Measurements from ENCODE around the gene DPYD.

The DPYD gene

DNA sequence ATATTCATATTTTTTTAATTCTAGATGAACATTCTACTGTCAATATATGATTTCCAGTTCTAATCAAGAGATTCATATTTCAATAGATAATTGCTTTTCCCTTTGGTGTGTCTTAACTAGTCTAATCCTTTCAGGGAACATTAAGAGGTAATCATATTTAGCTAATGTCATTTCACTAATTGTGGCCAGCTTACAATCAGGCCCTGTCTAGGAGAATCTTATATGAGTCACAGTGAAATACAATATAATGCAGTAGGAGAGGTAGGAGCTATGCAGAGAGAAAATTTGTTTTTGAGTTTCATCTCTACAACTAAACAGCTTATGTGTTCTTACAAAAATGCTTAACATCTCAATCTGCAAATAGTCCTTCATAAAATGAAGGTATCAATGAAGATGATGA is 85.9 kb downstream of the DPYD start:
- no peak for DNase-seq

DNA sequence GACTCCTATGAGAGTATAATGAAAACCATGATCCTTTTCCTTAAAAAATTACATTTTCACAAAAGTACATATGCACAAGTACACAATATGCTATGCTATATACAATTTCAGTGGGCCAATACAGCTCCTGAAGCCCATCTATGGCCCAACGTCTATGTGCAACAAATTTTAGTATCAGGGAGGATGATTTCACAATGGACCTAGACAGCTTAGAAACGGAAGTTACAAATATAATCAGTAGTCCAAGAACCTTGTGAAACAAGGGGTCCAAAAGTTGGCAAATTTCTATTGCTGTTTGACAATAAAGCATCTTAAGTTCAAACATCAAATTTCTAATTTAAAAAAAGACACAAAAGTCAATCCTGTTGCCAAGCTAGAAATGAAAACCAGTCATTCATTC is 87.0 kb downstream of the DPYD start:
- DNase-seq, result peak; percentile 9

DNA sequence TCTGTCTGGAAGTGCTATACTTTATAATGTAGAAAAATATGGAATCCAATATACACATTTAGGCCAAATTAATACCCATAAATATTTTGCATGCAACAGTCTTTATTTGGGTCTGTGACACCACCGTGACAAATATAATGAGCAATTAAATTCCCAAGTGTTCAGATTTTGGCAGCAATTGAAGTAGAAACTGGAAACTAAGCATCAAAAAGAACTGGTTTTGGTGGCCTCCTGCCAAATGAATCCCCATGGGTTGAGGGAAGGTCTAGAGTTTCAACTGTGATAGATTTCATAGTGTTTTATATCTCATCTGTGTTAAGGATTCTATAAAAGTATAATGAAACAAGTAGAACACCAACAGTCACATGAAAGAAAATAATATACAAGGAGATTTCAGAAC is 88.4 kb downstream of the DPYD start:
- no peak for DNase-seq

DNA sequence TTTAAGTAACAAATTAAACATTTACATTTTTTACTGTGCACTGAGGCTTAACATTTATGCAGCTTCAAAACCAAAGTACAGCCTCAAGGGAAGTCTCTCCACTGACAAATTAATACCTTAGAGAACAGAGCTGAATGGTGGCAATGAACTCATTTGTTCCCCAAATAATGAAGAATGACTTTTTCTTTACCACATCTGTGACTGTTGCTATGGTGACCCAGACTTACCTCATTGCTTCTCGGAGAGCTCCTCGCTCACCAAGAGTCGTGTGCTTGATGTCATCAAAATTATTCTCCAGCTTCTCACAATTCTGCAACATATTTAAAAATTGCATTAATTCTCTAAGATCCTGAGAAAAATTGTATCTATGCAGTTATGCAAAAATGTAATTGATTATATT is 92.9 kb downstream of the DPYD start:
- DNase-seq, result no peak

DNA sequence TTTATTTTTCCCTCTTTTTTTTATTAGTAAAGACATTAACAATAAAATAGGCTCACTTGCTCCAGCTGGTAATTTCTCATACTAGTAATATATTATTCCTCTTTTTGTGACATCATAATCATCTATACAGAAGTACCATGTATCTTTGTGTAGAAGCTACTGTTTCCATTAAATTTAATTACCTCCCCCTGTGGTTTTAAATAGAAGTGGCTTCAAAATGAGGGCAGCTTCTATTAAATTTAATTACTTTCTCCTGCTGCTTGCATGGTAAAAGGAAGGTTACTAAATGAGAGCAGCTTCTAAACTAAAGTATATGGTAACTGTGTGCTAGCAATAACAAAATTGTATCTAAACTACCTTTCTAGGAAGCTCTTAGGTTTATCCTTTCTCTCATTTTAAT is 94.0 kb downstream of the DPYD start:
- DNase-seq, result no peak

DNA sequence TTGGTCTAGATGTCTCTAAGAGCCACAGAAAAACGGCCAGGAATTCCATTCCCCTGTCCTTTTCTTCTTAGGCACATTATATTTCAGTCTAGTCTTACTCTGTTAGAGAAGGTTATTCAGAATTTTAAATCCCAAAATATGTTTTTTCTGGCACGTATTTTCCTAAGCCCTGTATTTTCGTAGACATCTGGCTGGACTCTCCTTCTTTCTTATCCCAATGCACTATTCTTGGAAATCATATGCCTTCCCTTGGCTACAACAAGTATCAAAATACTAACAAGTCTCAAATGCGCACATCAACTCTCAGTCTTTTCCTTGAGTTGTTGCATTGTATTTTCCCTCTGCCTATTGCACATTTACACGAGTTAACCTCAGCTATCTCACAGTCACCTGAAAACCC is 96.2 kb downstream of the DPYD start:
- no peak for DNase-seq

DNA sequence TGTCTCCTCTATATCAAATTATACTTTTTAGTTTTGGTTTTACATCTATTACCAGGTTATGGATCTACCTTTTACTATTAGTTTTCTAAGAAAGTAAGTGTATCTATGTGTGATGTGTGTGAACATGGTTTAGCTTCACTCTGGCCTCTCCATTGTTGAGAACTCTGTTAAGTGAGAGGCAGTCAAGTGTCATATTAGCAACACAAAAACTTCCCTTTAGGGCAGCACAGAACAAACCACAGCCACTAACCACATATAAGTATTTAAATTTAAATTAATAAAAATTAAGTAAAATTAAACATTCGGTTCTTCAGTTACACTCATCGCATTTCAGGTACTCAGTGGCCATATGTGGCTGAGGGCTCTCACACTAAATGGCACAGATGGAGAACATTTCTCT is 96.6 kb downstream of the DPYD start:
- no peak for DNase-seq

DNA sequence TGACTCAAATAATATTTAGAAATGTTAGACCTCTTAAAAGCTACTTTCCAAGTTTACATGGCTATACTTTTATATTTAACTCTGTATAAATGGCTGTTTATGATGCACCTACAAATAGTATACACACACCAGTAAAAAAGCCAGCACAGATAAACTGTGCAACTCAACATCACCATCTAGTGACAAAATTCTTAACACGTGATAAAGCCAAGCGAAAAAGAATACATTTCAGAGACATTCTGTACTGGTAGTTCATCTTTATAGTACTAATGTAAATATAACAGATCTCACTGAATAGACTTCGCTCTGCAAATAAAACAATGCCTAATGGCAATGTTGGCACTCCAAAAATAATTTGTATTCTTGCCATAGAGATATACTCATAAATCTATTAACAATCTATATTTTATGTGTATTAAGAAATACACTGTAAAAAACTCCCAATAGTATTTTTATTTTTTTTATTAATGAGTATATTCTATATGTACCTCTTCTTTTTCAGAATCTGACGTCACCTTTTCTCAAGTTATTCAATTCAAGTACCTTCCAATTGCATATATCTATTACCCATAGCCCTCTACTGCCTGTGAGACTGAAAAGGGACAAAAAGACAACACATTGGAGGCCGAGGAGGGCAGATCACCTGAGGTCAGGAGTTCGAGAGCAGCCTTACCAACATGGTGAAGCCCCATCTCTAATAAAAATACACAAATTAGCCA is 100.2 kb downstream of the DPYD start:
- DNase-seq, result no peak

DNA sequence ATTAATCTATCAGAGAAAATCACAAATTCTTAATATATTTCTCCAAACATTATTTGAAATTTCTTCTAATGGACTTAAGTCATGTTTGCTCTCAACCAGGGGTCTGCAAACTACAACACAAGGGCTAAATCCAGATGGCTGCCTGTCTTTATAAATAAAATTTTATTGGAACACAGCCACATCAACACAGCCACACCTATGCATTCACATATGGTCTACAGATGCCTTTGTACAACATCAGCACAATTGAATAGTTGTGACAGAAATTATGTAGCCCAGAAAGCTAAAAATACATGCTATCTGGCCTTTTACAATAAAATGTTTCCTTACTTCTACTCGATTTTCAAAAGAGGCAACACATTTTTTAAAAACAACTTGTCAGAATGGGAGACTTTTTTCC is 103.9 kb downstream of the DPYD start:
- DNase-seq, result no peak

DNA sequence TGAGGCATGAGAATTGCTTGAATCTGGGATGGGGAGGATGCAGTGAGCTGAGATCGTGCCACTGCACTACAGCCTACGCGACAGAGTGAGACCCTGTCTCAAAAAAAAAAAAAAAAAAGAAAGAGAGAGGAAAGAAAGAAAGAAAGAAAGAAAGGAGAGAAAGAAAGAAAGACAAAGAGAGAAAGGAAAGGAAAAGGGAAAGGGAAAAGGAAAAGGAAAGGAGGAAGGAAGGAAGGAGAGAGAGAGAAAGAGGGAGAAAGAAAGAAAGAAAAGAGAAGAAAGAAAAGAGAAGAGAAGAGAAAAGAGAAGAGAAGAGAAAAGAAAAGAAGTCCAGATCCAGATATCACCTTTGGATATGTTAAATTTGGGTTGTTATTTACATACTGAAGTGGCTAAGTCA is 106.0 kb downstream of the DPYD start:
- no peak for DNase-seq

DNA sequence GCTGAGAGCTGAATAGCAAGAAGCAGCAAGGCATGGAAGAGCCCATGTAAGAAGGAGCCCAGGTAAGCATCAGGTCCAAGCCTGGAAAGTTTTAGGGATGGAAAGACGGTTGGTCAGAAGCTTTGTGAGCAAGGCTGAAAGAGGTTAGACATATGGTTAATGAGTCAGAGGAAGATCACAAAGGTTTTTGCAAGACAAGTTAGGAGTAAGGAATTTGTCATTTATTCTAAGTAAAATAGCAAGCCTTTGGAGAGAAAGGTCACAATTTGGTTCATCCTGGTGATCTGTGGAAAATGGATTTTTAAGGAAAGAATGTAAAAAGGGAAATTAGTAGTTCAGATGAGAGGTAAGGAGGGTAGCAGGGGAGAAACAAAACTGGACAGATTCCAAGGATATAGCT is 106.7 kb downstream of the DPYD start:
- no peak for DNase-seq

DNA sequence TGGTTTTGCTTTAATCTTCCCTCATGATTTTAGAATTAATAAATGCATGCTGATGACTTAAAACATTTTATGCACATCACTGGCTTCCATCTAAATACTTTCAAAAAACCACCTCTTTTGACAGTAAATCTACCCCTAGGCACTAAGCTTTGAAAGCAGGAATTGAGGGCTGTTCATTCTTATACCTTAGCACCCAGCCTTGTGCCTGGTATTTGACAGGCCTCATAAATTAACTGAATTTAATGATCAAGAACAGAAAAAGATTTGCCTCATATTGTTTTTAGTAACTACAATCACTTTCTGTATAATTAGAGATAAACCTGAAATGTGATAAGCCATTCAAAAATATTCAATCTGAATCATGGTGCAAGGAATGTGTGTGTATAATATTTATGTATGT is 108.8 kb downstream of the DPYD start:
- DNase-seq, result no peak

DNA sequence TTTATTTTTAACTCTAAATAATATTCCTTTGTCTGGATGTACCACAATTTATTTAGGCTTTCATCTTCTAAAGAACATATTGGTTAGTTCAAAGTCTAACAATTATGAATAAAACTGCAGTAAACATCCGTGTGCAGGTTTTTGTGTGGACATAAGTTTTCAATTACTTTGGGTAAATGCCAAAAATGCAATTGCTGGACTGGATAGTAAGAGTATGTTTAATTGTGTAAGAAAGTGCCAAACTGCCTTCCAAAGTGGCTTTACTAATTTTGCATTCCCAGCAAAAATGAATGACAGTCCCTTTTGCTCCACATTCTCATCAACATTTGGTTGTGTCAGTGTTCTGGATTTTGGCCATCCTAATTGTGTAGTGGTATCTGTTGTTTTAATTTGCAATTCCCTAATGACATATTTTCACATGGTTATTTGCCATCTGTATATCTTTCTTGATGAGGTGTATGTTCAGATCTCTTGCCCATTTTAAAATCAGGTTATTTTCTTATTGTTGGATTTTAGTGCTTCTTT is 113.8 kb downstream of the DPYD start:
- DNase-seq, result no peak

DNA sequence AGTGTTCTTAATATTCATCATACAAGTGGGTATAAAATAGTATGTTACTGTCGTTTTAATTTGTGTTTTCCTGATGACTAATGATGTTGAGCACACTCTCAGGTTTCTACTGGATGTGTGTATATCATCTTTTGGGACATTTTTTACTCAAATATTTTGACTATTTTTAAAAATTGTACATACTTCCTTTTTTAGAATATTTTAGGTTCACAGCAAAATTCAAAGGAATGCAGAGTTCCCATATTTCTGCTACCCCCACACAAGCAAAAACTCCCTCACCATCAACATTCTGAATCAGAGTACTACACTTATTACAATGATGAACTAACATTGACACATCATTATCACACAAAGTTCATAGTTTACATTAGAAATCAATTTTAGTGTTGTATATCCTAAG is 114.5 kb downstream of the DPYD start:
- no peak for DNase-seq

DNA sequence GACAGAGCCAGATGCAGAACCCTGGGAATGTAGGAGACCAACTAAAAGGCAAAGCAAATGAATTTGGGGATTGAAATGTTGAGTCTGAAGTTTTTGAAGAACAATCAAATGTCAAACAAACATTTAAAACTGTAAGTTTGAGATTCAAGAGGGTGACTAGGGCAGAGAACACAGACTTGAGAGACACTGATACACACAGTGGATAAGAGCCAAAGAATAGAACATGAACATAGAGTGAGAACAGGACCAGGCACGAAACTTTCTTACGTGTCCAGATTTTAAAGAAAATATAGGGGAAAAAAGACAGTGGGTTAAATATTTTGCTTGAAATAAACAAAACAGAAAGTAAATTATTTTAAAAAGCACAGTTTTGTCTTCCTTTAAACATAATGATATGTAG is 115.7 kb downstream of the DPYD start:
- DNase-seq, result no peak

DNA sequence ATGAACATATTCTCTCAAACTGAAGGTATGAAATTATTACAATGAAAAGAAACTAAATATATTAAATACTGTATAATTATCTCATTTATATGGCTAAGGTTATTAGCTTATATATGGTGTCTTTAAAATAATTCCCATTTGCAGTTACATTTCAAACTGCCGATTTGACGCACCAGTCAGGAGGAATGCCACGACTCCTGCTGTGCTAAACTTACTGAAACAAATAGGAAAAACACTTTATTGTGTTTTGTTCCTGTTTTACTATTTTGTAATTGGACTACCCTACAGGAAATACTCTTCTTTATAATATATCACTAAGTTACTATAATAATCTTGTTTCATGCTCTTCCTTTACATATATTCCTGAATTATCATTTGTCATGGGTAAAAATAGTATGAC is 117.8 kb downstream of the DPYD start:
- DNase-seq, result no peak

DNA sequence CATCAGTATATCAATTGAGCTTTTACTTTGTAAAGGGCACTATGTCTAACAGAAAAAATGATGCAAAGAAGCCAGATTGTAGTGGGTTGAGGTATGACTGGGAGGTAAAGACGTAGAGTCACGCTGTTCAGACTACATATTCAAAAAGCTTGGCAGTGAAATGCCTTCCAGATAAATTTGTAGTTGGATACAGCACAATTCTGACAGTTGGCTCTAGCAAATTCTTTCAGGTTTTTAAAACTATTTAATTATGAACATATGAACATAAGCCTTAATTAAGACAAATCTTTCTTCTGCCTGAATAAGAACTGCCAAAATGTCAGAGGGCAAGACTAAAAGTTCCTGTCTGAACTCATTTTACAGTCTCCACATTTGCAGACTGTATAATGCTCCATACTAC is 118.8 kb downstream of the DPYD start:
- DNase-seq, result no peak

DNA sequence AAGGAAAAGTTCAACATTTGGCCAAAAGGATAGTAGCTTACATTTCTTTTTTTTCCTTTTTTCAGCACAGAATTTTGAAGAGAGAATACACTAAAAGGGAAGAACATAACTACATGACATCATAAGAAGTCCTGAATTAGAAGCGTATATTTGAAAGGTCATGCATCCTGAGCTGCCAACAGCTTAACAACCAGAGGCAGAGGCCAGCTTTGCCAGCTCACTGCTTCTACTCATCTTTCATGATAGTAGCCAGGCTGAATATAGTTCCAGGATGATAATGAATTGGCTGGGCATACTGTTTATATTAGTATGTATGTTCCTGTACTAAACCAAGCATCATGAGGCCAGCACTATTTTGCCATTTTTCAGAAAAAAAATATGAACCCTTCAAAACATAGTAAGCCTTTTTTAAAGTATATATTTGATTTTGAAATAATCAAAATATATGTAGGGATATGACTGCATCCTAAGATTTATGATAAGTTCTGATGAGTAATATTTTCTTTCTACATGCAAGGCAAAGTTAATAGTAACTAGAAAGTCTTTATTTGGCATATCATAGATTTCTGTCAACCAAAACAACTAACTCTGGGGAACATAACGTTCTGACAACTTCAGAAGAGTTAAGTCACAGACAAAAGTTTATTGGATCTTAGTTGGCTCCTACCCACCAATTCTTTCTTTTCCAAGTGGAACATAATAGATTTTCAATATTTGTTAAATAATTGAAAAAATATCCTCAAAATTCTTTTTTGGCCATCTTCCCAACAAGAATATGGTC is 123.2 kb downstream of the DPYD start:
- no peak for DNase-seq

DNA sequence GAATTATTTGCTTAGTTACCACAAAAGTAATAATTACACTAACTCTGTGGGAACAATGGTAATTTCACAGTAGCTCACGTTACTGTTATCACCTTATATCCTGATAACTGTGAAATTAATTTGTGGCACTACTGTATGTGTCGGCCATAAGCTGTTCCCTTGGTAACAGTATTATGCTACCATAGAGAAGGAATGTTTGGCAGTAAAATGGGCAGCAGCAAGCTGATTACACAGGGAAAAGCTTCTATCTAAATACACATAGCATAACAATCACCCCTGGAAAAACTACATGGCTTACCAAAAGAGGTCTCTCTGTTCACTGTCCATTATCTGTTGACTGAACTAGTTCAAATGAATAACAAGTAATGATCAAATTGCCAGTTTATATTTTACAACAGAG is 124.1 kb downstream of the DPYD start:
- DNase-seq, result no peak

DNA sequence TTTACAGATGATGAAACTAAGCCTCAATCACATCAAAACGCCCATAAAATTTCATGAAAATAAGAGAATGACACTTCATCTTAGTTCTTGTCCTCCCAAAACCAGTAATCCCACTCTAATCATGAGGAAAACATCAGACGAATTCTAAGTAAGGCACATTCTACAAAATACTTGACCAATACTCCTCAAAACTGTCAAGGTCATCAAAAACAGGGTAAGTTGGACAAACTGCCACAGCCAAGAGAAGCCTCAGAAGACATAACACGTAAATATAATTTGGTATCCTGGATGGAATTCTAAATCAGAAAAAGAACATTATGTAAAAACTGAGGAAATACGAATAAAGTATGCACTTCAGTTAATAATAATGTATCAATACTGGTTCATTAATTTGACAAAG is 128.2 kb downstream of the DPYD start:
- DNase-seq, result no peak

DNA sequence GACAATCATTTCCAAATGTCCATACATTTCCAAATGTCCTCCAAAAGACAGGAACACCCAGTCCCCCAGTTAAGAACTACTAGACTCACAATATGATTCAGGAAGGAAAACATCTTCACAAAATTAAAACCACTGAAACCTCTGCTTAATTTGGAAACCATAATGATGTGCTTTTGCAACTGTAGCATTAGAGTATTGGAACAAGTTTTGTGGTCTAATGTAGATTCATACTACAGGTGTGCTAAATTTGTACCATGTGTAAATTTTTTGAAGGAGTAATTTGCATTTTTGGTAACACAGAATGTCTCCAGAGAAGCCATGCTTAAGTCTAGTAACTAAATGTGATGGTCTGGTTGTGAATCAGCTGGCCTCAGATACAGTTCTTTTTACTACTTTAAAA is 129.6 kb downstream of the DPYD start:
- DNase-seq, result no peak

DNA sequence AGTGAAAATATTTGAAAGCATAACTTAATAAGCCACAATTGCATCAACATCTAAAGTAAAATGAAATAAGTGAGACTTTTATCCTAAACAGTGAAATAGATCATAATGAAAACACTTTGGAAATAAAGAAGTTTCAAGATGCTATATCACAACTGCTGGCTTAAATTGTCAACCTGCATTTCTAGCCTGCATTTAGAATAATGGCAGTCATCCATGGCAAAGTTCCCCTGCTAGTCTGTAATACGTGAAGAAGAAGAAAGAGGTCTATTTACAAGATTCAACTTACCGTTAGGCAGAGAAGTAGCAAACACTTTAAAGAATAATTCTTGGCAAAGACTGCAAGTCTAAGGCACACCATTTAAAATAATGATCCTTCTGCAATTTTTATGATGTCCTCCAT is 133.6 kb downstream of the DPYD start:
- DNase-seq, result no peak

DNA sequence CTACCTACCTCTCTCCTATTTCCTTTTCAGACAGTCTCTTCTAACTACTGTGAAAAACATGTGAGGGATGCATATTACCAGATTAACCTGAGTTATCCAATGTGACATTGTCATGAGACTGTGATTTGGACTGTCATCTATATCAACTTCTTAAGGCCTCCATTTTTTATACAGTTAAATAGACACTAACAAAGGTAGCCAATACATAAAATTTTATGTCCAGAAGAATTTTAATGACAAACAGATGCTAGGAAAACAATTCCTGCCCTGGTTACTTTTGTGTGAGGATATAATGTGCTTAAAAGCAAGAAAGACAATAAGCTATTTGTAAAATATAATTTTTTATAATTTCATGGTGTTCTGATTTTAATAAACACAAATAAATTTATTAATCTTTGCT is 136.2 kb downstream of the DPYD start:
- no peak for DNase-seq

DNA sequence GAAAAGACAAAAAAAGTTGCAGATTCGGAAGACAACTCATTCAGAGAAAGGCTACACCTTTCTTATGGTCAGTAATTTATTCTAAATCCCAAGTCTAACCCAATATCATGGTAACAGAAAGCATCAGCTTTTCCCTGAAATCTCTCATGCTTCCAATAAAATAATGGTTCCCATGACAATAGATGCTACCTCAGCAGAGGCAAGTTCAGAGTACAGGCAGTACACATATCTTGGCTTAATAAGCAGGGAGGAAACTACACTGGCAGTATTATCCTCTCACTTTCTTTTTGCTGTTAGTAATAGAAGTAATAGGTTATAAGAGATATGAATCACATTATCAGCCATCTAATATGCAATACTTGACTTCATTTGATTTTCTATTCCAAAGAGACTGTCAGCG is 137.1 kb downstream of the DPYD start:
- no peak for DNase-seq
